Breast epithelium (tissue), 3 donors: ENCODE data around the gene SCAF11.

ENCODE experiments used
- POLR2A ChIP-seq: fragments of 450-650 bp; IDR thresholded peaks from one replicate; pipeline ENCODE4 v1.6.1; 2016; ENCODE audit warnings: antibody characterized with exemption, mild to moderate bottlenecking, moderate library complexity
- TF ChIP-seq, protein P1 (sequence below), 3 donors: fragments of 450-650 bp; IDR thresholded peaks; one replicate each; pipeline ENCODE4 v1.5.1; 2016 to 2017; ENCODE audit warnings: antibody characterized with exemption in 3 of 3, mild to moderate bottlenecking in 3 of 3, moderate library complexity in 3 of 3

DNA sequence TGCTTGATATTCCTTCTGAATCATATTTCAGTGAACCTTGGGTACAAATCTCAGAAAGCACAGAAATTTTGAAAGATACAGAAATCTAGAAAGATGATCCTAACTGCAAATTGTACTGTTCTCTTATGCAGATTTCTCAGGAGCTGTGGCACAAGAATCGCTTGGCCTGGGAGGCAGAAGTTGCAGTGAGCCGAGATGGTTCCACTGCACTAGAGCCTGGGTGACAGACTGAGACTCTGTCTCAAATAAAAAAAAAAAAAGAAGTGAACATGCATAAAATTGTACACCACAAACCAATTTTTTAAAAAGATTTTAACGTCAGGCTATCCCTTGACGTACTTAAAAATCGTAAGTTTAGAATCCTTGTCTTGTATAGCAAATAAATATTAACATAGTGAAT, 31.3 kb downstream of the SCAF11 start:
- TF ChIP-seq, protein P1, sequence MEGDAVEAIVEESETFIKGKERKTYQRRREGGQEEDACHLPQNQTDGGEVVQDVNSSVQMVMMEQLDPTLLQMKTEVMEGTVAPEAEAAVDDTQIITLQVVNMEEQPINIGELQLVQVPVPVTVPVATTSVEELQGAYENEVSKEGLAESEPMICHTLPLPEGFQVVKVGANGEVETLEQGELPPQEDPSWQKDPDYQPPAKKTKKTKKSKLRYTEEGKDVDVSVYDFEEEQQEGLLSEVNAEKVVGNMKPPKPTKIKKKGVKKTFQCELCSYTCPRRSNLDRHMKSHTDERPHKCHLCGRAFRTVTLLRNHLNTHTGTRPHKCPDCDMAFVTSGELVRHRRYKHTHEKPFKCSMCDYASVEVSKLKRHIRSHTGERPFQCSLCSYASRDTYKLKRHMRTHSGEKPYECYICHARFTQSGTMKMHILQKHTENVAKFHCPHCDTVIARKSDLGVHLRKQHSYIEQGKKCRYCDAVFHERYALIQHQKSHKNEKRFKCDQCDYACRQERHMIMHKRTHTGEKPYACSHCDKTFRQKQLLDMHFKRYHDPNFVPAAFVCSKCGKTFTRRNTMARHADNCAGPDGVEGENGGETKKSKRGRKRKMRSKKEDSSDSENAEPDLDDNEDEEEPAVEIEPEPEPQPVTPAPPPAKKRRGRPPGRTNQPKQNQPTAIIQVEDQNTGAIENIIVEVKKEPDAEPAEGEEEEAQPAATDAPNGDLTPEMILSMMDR (IDR thresholded peaks at IDR 0.05) = no peak
- TF ChIP-seq POLR2A = no peak
